Measurements from ENCODE around the gene SPN.
"Not testable (repeated sequence)": the region's sequence is repeated elsewhere in the genome, so short reads cannot be mapped to it uniquely, and the experiment has no call there.

The SPN gene

GRCh38 chr16:29702269-29702668 lies 39.2 kb downstream of the SPN start:
- Histone ChIP-seq H3K27ac (replicated peaks) (no peak overlapping the region), H3K4me3 (replicated peaks; ENCODE audit: insufficient read depth, low read length) (no peak overlapping the region), H3K27me3 (ENCODE audit: insufficient read depth, poor library complexity, severe bottlenecking) (no peaks in the 10 kb centered on the region)
- no peak for TF ChIP-seq CTCF (IDR thresholded peaks at IDR 0.05; ENCODE audit: insufficient read depth, low read length)
- no peak for TF ChIP-seq GABPA (IDR thresholded peaks at IDR 0.05; ENCODE audit: low read depth)
- TF ChIP-seq SPI1 (IDR thresholded peaks at IDR 0.05; ENCODE audit: borderline replicate concordance, low read depth): no peak
- TF ChIP-seq POLR2AphosphoS5 (IDR thresholded peaks at IDR 0.05; ENCODE audit: low read depth): no peak
- no peak for TF ChIP-seq REST (IDR thresholded peaks at IDR 0.05; ENCODE audit: insufficient replicate concordance, low read depth)
- no peak for DNase-seq (ENCODE audit: low read depth in 1 of 2, low spot score in 1 of 2)

GRCh38 chr16:29705030-29705429 lies 42.0 kb downstream of the SPN start:
- Histone ChIP-seq H3K27ac (replicated peaks) (no peak overlapping the region), H3K4me3 (replicated peaks; ENCODE audit: insufficient read depth, low read length) (no peak overlapping the region), H3K27me3 (ENCODE audit: insufficient read depth, poor library complexity, severe bottlenecking) (no peaks in the 10 kb centered on the region)
- DNase-seq (ENCODE audit: low read depth in 1 of 2, low spot score in 1 of 2): no peak
- TF ChIP-seq POLR2AphosphoS5 (IDR thresholded peaks at IDR 0.05; ENCODE audit: low read depth): no peak
- TF ChIP-seq GABPA (IDR thresholded peaks at IDR 0.05; ENCODE audit: low read depth): no peak
- TF ChIP-seq CTCF (IDR thresholded peaks at IDR 0.05; ENCODE audit: insufficient read depth, low read length): no peak
- no peak for TF ChIP-seq REST (IDR thresholded peaks at IDR 0.05; ENCODE audit: insufficient replicate concordance, low read depth)
- no peak for TF ChIP-seq SPI1 (IDR thresholded peaks at IDR 0.05; ENCODE audit: borderline replicate concordance, low read depth)

GRCh38 chr16:29707160-29707559 lies 44.1 kb downstream of the SPN start:
- not testable (repeated sequence) for H3K27me3 ChIP-seq (ENCODE audit: insufficient read depth, poor library complexity, severe bottlenecking); DNase-seq (ENCODE audit: low read depth in 1 of 2, low spot score in 1 of 2); H3K4me3 ChIP-seq (replicated peaks; ENCODE audit: insufficient read depth, low read length); H3K27ac ChIP-seq (replicated peaks)

GRCh38 chr16:29708917-29709600 lies 46.0 kb downstream of the SPN start:
- Histone ChIP-seq H3K27me3 (ENCODE audit: insufficient read depth, poor library complexity, severe bottlenecking) (no peaks in the 10 kb centered on the region), H3K4me3 (replicated peaks; ENCODE audit: insufficient read depth, low read length) (no peak overlapping the region), H3K27ac (replicated peaks) (no peak overlapping the region)
- TF ChIP-seq SPI1 (IDR thresholded peaks at IDR 0.05; ENCODE audit: borderline replicate concordance, low read depth) (no peak), POLR2AphosphoS5 (IDR thresholded peaks at IDR 0.05; ENCODE audit: low read depth) (no peak), GABPA (IDR thresholded peaks at IDR 0.05; ENCODE audit: low read depth) (no peak), CTCF (IDR thresholded peaks at IDR 0.05; ENCODE audit: insufficient read depth, low read length) (no peak), REST (IDR thresholded peaks at IDR 0.05; ENCODE audit: insufficient replicate concordance, low read depth) (no peak)
- no peak for DNase-seq (ENCODE audit: low read depth in 1 of 2, low spot score in 1 of 2)

- not testable (repeated sequence) for H3K4me3 ChIP-seq (replicated peaks; ENCODE audit: insufficient read depth, low read length); H3K27ac ChIP-seq (replicated peaks); DNase-seq (ENCODE audit: low read depth in 1 of 2, low spot score in 1 of 2); H3K27me3 ChIP-seq (ENCODE audit: insufficient read depth, poor library complexity, severe bottlenecking)
Measured at GRCh38 chr16:29709657-29710056, 46.6 kb downstream of the SPN start.
